Measurements from ENCODE around the gene RASA3.
"Not testable (repeated sequence)": the region's sequence is repeated elsewhere in the genome, so short reads cannot be mapped to it uniquely, and the experiment has no call there.

DNA sequence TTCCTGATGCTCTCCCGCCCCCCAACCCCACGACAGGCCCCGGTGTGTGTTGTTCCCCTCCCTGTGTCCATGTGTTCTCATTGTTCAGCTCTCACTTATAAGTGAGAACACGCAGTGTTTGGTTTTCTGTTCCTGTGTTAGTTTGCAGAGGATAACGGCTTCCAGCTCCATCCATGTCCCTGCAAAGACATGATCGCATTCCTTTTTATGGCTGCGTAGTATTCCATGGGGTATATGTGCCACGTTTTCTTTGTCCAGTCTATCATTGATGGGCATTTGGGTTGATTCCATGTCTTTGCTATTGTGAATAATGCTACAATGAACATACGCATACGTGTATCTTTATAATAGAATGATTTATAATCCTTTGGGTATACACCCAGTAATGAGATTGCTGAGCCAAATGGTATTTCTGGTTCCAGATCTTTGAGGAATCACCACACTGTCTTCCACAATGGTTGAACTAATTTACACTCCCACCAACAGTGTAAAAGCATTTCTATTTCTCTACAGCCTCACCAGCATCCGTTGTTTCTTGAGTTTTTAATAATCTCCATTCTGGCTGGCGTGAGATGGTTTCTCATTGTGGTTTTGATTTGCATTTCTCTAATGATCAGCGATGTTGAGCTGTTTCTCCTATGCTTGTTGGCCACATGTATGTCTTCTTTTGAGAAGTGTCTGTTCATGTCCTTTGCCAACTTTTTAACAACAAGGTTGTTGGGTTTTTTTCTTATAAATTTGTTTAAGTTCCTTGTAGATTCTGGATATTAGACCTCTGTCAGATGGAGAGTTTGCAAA lies 26.6 kb upstream of the RASA3 start:
- not testable (repeated sequence) for TF ChIP-seq RFX5 (IDR thresholded peaks at IDR 0.05; ENCODE audit: low read depth, low read length); ZNF274 (IDR thresholded peaks at IDR 0.05; ENCODE audit: insufficient read depth, insufficient read length); POLR2AphosphoS5 (IDR thresholded peaks at IDR 0.05; ENCODE audit: low read length); EZH2 (IDR thresholded peaks at IDR 0.05; ENCODE audit: borderline replicate concordance, control insufficient read depth, low read depth, low read length); NR2C2 (IDR thresholded peaks at IDR 0.05; ENCODE audit: borderline replicate concordance, control insufficient read depth, insufficient read length, low read depth); HDAC6 (IDR thresholded peaks at IDR 0.05; ENCODE audit: unreplicated experiment); CHD1 (IDR thresholded peaks at IDR 0.05; ENCODE audit: low read depth, low read length); NFYB (IDR thresholded peaks at IDR 0.05; ENCODE audit: insufficient read depth, low read depth, low read length); POLR2A (IDR thresholded peaks at IDR 0.05; ENCODE audit: low read depth, low read length)
- TF ChIP-seq, protein P1, sequence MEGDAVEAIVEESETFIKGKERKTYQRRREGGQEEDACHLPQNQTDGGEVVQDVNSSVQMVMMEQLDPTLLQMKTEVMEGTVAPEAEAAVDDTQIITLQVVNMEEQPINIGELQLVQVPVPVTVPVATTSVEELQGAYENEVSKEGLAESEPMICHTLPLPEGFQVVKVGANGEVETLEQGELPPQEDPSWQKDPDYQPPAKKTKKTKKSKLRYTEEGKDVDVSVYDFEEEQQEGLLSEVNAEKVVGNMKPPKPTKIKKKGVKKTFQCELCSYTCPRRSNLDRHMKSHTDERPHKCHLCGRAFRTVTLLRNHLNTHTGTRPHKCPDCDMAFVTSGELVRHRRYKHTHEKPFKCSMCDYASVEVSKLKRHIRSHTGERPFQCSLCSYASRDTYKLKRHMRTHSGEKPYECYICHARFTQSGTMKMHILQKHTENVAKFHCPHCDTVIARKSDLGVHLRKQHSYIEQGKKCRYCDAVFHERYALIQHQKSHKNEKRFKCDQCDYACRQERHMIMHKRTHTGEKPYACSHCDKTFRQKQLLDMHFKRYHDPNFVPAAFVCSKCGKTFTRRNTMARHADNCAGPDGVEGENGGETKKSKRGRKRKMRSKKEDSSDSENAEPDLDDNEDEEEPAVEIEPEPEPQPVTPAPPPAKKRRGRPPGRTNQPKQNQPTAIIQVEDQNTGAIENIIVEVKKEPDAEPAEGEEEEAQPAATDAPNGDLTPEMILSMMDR (IDR thresholded peaks at IDR 0.05 in 2 of 3, conservative IDR thresholded peaks at IDR 0.05 in 1 of 3; ENCODE audit: control insufficient read depth in 2 of 3, extremely low read depth in 1 of 3, insufficient read depth in 1 of 3, low read depth in 3 of 3, low read length in 3 of 3), result not testable (repeated sequence)
- TF ChIP-seq, protein P2, sequence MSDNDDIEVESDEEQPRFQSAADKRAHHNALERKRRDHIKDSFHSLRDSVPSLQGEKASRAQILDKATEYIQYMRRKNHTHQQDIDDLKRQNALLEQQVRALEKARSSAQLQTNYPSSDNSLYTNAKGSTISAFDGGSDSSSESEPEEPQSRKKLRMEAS (IDR thresholded peaks at IDR 0.05; ENCODE audit: low read depth, low read length), result not testable (repeated sequence)
- TF ChIP-seq, protein P3, sequence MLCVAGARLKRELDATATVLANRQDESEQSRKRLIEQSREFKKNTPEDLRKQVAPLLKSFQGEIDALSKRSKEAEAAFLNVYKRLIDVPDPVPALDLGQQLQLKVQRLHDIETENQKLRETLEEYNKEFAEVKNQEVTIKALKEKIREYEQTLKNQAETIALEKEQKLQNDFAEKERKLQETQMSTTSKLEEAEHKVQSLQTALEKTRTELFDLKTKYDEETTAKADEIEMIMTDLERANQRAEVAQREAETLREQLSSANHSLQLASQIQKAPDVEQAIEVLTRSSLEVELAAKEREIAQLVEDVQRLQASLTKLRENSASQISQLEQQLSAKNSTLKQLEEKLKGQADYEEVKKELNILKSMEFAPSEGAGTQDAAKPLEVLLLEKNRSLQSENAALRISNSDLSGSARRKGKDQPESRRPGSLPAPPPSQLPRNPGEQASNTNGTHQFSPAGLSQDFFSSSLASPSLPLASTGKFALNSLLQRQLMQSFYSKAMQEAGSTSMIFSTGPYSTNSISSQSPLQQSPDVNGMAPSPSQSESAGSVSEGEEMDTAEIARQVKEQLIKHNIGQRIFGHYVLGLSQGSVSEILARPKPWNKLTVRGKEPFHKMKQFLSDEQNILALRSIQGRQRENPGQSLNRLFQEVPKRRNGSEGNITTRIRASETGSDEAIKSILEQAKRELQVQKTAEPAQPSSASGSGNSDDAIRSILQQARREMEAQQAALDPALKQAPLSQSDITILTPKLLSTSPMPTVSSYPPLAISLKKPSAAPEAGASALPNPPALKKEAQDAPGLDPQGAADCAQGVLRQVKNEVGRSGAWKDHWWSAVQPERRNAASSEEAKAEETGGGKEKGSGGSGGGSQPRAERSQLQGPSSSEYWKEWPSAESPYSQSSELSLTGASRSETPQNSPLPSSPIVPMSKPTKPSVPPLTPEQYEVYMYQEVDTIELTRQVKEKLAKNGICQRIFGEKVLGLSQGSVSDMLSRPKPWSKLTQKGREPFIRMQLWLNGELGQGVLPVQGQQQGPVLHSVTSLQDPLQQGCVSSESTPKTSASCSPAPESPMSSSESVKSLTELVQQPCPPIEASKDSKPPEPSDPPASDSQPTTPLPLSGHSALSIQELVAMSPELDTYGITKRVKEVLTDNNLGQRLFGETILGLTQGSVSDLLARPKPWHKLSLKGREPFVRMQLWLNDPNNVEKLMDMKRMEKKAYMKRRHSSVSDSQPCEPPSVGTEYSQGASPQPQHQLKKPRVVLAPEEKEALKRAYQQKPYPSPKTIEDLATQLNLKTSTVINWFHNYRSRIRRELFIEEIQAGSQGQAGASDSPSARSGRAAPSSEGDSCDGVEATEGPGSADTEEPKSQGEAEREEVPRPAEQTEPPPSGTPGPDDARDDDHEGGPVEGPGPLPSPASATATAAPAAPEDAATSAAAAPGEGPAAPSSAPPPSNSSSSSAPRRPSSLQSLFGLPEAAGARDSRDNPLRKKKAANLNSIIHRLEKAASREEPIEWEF (IDR thresholded peaks at IDR 0.05; ENCODE audit: insufficient replicate concordance, low read depth, low read length), result not testable (repeated sequence)
- TF ChIP-seq, protein P4, sequence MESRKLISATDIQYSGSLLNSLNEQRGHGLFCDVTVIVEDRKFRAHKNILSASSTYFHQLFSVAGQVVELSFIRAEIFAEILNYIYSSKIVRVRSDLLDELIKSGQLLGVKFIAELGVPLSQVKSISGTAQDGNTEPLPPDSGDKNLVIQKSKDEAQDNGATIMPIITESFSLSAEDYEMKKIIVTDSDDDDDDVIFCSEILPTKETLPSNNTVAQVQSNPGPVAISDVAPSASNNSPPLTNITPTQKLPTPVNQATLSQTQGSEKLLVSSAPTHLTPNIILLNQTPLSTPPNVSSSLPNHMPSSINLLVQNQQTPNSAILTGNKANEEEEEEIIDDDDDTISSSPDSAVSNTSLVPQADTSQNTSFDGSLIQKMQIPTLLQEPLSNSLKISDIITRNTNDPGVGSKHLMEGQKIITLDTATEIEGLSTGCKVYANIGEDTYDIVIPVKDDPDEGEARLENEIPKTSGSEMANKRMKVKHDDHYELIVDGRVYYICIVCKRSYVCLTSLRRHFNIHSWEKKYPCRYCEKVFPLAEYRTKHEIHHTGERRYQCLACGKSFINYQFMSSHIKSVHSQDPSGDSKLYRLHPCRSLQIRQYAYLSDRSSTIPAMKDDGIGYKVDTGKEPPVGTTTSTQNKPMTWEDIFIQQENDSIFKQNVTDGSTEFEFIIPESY (IDR thresholded peaks at IDR 0.05), result not testable (repeated sequence)

Measured in GM12878 (cell line).